SK-N-MC (cell line): ENCODE data around the gene ATXN7L1.
A peak's percentile ranks its signal among the peaks of the same experiment; 100 is the strongest.

Experiments used
- DNase-seq: peaks from one replicate; pipeline ENCODE4 v3.0.0-alpha.2; 2011; ENCODE audit warnings: low read depth, low spot score
- H3K27ac ChIP-seq: fragments of 200-600 bp; sonication (generic); 2 replicates; pipeline ENCODE4 v1.5.1; 2016; ENCODE audit warnings: mixed run types
- H3K36me3 ChIP-seq: fragments of 200-600 bp; sonication (generic); 2 replicates; pipeline ENCODE4 v1.6.1; 2017; ENCODE audit warnings: antibody characterized with exemption, low read length, mixed read lengths; ENCODE audit not compliant: insufficient read depth
- H3K4me3 ChIP-seq: fragments of 200-600 bp; sonication (generic); 2 replicates; pipeline ENCODE4 v1.5.1; 2016
- H3K9ac ChIP-seq: fragments of 200-600 bp; sonication (generic); 2 replicates; pipeline ENCODE4 v1.8.0; 2017; ENCODE audit warnings: mixed run types, mixed read lengths; ENCODE audit not compliant: insufficient read length
- H3K9me3 ChIP-seq: fragments of 200-600 bp; sonication (generic); 2 replicates; pipeline ENCODE4 v1.6.1; 2017; ENCODE audit warnings: low read depth, mild to moderate bottlenecking, antibody characterized with exemption, low read length, moderate library complexity, mixed read lengths
- EZH2 ChIP-seq: fragments of 200-600 bp; sonication (generic); IDR thresholded peaks from one replicate; pipeline ENCODE4 v1.6.1; 2017; ENCODE audit warnings: antibody characterized with exemption
- FOXP2 ChIP-seq: optimal IDR thresholded peaks from 2 replicates; pipeline ENCODE3; 2011; ENCODE audit warnings: mild to moderate bottlenecking, moderate library complexity; ENCODE audit not compliant: insufficient read depth; ENCODE audit errors: extremely low read length, control extremely low read depth
- POLR2AphosphoS5 ChIP-seq: IDR thresholded peaks from 2 replicates; pipeline ENCODE4 v1.6.1; 2012; ENCODE audit warnings: mild to moderate bottlenecking, low read depth, low read length, borderline replicate concordance

ATXN7L1 gene

DNA sequence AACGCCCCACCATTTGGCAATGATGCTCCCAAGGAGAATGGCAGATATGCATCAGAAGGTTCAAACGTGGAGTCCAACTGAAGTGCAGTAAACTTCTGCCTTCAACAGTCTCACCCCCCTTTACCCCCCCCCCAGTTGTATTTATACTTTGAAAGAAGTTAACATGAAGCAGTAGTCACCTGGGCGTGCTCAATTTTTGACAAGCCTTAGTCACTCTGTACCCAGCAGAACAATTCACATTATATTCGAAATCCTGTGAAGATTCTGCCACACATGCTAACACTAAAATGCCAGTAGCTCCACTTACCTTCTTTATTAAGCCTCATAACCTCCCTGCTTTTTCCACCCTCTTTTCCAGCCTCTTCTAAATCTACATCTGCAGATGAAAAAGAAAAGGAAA, 894 bp downstream of the ATXN7L1 start:
- Histone ChIP-seq H3K27ac (no peak overlapping the region), H3K9ac (peak overlapping the region; percentile 98), H3K36me3 (peaks cover 6% of the 10 kb centered on the region; the same call in 1 of the 2 replicates), H3K4me3 (peak overlapping the region; percentile 82), H3K9me3 (no peaks in the 10 kb centered on the region)
- DNase-seq = no peak
- TF ChIP-seq POLR2AphosphoS5 (no peak), FOXP2 (no peak), EZH2 (no peak)

DNA sequence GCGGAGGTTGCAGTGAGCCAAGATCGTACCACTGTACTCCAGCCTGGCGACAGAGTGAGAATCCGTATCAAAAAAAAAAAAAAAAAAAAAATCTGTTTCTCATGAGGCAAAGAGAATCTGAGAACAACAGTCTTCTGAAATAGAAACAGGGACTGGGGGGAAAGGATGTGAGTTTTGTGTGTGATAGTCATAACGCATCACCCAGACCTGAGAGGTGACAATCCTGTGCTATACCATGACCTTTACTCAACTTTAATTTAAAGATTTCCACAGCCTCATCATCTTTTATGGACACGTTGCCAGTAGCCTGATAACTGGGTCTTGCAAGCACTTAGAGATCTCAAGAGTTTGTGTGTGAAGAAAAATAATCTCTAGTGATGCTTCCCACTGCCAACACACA, 2.3 kb downstream of the ATXN7L1 start:
- H3K4me3 ChIP-seq = no peak overlapping the region
- H3K9me3 ChIP-seq = no peaks in the 10 kb centered on the region
- no peak for DNase-seq
- no peak for TF ChIP-seq EZH2
- TF ChIP-seq FOXP2 = no peak
- TF ChIP-seq POLR2AphosphoS5 = no peak
- H3K36me3 ChIP-seq = peaks cover 6% of the 10 kb centered on the region; the same call in 1 of the 2 replicates
- H3K9ac ChIP-seq = no peak overlapping the region
- H3K27ac ChIP-seq = no peak overlapping the region

DNA sequence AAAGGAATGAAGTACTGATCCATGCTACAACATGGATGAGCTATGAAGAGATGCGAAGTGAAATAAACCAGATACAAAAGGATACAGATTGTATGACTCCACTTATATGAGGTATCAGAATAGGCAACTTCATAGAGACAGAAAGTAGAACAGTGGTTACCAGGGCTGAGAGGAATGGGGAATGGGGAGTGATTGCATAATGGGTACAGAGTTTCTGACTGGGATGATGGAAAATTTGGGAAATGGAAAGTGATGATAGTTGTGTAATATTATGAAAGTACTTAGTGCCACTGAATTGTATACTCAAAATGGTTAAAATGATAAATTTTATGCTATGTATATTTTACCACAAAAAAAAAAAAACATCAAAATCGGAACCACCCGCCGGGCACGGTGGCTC, 3.9 kb downstream of the ATXN7L1 start:
- Histone ChIP-seq H3K9me3 (no peaks in the 10 kb centered on the region), H3K4me3 (no peak overlapping the region), H3K36me3 (peaks cover 6% of the 10 kb centered on the region; the same call in 1 of the 2 replicates), H3K9ac (no peak overlapping the region), H3K27ac (no peak overlapping the region)
- TF ChIP-seq POLR2AphosphoS5 = no peak
- TF ChIP-seq EZH2 = no peak
- TF ChIP-seq FOXP2 = no peak
- DNase-seq = no peak

DNA sequence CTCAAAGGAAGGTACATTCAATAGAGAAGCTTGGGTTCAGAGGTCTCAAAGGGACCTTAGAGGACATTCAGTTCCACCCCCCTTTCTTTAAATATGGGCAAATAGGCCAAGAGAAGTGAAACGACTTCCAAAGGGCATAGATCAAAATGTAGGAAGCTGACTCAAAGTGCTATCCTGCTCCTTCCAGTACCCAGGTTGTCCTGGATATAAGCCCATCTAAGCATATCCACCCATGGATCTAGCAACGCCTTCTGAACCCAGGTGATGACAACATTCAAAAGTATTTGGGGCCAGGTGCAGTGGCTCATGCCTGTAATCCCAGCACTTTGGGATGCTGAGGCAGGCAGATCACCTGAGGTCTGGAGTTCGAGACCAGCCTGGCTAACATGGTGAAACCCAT, 5.3 kb downstream of the ATXN7L1 start:
- H3K9ac ChIP-seq = no peak overlapping the region
- no peaks in the 10 kb centered on the region for H3K9me3 ChIP-seq
- DNase-seq = no peak
- H3K27ac ChIP-seq = no peak overlapping the region
- peaks cover 6% of the 10 kb centered on the region; the same call in 1 of the 2 replicates for H3K36me3 ChIP-seq
- TF ChIP-seq POLR2AphosphoS5 = no peak
- TF ChIP-seq FOXP2 = no peak
- no peak for TF ChIP-seq EZH2
- no peak overlapping the region for H3K4me3 ChIP-seq

DNA sequence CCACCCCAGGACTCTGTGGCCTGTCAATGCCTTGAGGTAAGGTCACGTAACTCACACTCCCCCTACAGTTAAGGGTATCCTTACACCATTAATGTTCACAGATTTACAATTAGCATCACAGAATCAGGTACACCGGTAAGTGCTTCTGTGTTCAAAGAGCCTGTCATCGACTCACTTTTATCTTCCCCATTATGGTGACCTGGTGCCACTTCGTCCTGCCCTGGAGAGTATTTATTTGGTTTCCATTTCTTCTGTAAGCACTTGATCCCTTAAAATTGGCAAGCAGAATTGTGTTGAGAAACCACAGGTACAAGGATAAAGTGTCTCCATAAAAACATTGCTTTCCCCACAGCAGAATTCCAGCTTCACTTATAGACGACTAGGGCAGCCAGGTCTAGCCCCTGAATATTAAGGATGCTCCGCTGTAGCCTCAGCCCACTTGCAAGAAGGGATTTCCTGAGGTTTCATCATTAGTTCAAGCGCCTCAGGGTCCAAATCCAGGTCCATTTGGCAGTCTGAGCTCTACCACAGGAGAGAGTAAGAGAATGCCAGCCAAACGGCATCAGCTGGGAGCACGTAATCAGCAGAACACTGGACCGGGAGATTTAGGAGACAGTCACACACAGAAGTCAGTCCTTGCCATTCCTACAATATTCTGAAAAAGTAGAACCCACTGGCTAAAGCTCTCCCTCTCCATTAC, 10.1 kb downstream of the ATXN7L1 start:
- H3K9ac ChIP-seq = no peak overlapping the region
- H3K9me3 ChIP-seq = no peaks in the 10 kb centered on the region
- TF ChIP-seq POLR2AphosphoS5 (no peak), EZH2 (no peak), FOXP2 (no peak)
- H3K4me3 ChIP-seq = no peak overlapping the region
- no peaks in the 10 kb centered on the region; the same call in 1 of the 2 replicates for H3K36me3 ChIP-seq
- no peak overlapping the region for H3K27ac ChIP-seq
- DNase-seq = no peak

DNA sequence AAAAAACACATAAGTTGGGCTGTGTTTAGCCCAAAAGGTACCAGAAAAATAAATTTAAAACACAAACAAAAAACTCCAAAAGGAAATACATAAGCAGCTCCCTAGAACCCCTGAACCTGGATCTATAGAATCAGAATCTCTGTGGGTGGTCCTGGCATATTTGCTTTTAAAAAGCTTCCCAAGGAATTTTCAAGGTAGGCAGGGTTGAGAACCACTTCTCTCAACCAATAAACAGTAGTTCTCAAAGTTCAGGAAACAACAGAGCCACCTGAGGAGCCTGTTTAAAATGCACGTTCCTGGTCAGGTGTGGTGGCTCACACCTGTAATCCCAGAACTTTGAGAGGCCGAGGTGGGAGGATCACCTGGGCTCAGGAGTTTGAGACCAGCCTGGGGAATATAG, 12.5 kb downstream of the ATXN7L1 start:
- no peak overlapping the region for H3K9ac ChIP-seq
- H3K4me3 ChIP-seq = no peak overlapping the region
- no peak for DNase-seq
- H3K27ac ChIP-seq = no peak overlapping the region
- TF ChIP-seq EZH2 = no peak
- TF ChIP-seq POLR2AphosphoS5 = no peak
- TF ChIP-seq FOXP2 = no peak
- no peaks in the 10 kb centered on the region for H3K9me3 ChIP-seq
- no peaks in the 10 kb centered on the region; the same call in 1 of the 2 replicates for H3K36me3 ChIP-seq

DNA sequence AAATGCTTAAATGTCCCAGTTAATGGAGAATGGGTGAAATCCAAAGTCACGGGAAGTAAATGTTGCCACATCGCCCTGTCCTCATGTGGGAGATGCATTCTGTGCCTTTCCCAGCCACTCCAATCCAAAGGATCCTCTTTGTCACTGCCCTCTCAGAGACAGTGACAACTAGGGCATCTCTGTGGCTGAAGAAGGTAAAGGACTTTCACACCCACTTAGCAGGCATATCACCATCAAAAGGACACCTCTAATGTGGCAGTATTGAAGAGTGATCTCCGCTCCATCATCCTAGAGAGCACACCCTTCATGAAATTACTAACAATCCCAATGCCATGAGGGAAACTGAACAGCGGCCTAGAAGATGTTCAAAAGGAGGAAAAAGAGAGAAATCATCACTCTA, 13.6 kb downstream of the ATXN7L1 start:
- DNase-seq = no peak
- H3K9me3 ChIP-seq = no peaks in the 10 kb centered on the region
- TF ChIP-seq EZH2 (no peak), FOXP2 (no peak), POLR2AphosphoS5 (no peak)
- H3K27ac ChIP-seq = no peak overlapping the region
- no peaks in the 10 kb centered on the region; the same call in 1 of the 2 replicates for H3K36me3 ChIP-seq
- H3K4me3 ChIP-seq = no peak overlapping the region
- no peak overlapping the region for H3K9ac ChIP-seq

DNA sequence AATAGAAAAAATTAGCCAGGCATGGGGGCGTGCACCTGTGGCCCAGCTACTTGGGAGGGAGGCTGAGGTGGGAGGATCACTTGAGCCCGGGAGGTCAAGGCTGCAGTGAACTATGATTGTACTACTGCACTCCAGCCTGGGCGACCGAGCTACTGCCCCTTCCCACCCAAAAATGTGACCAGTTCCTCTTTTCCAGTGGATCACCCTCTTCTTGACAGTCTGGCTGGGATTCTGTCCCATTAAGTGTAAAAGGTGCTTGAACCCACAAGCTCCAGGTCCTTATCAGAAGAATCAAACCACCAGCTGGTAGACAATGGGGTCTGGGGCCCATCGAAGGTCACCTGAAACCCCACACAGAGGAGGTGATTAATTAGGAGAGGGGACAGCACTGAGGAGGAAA, 14.1 kb downstream of the ATXN7L1 start:
- TF ChIP-seq POLR2AphosphoS5 (no peak), EZH2 (no peak), FOXP2 (no peak)

More for the DNA sequence above, 14.1 kb downstream of the ATXN7L1 start:
- H3K27ac ChIP-seq = no peak overlapping the region
- H3K9me3 ChIP-seq = no peaks in the 10 kb centered on the region
- H3K9ac ChIP-seq = no peak overlapping the region
- no peak overlapping the region for H3K4me3 ChIP-seq
- H3K36me3 ChIP-seq = no peaks in the 10 kb centered on the region; the same call in 1 of the 2 replicates
- no peak for DNase-seq
